ENCODE results near the gene NIPAL3.

DNA sequence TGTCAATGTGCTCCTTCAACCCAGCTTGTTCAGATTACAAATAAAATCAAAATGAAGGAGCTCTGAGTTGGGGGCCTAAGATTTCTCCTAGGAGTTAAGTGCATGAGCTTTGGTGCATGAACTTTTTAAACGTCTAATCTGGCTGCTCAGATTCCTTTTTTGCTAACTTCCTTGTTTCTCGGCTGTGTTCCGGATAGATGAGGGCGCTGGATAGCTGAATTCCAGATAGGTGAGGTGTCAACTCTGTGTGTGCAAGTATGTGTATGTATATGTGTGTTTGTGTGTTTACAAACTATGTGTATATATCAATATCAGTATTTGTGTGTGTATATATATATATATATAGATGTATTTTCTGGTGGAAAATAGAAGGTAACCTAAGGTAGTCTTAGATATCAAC is 49.5 kb downstream of the NIPAL3 start:
- TF ChIP-seq, protein P1, sequence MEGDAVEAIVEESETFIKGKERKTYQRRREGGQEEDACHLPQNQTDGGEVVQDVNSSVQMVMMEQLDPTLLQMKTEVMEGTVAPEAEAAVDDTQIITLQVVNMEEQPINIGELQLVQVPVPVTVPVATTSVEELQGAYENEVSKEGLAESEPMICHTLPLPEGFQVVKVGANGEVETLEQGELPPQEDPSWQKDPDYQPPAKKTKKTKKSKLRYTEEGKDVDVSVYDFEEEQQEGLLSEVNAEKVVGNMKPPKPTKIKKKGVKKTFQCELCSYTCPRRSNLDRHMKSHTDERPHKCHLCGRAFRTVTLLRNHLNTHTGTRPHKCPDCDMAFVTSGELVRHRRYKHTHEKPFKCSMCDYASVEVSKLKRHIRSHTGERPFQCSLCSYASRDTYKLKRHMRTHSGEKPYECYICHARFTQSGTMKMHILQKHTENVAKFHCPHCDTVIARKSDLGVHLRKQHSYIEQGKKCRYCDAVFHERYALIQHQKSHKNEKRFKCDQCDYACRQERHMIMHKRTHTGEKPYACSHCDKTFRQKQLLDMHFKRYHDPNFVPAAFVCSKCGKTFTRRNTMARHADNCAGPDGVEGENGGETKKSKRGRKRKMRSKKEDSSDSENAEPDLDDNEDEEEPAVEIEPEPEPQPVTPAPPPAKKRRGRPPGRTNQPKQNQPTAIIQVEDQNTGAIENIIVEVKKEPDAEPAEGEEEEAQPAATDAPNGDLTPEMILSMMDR (conservative IDR thresholded peaks at IDR 0.05; ENCODE audit: low read length), result no peak
- no peak for TF ChIP-seq EZH2phosphoT487 (IDR thresholded peaks at IDR 0.05; ENCODE audit: borderline replicate concordance, low read depth, low read length)
